Sigmoid colon (tissue), 7 donors: ENCODE measurements around the gene ENOSF1. TPM values are rescaled to one million over a fixed set of nuclear protein-coding genes. Genes with fewer than 3 reads are reported as not detected.
A peak's percentile ranks its signal among the peaks of the same experiment; 100 is the strongest.

ENCODE experiments used
- DNase-seq: peaks from one replicate; pipeline ENCODE4 v3.0.0-alpha.2; 2019
- H3K27ac ChIP-seq, 4 donors: fragments of 200-600 bp; sonication (generic); one replicate each; pipeline ENCODE4 v1.5.1; 2016 to 2019; ENCODE audit warnings: mild to moderate bottlenecking in 1 of 4
- H3K27me3 ChIP-seq, 3 donors: fragments of 200-600 bp; sonication (generic); one replicate each; pipeline ENCODE4 v1.5.1; 2019; ENCODE audit warnings: mild to moderate bottlenecking in 1 of 3
- H3K36me3 ChIP-seq, 4 donors: fragments of 200-600 bp; sonication (generic); one replicate each; pipeline ENCODE4 v1.5.1; 2016 to 2019
- H3K4me1 ChIP-seq, 4 donors: fragments of 200-600 bp; sonication (generic); one replicate each; pipeline ENCODE4 v1.5.1; 2017 to 2019
- H3K4me3 ChIP-seq, 4 donors: fragments of 200-600 bp; sonication (generic); one replicate each; pipeline ENCODE4 v1.5.1; 2017 to 2019; ENCODE audit warnings: mild to moderate bottlenecking in 2 of 4, moderate library complexity in 1 of 4
- H3K9me3 ChIP-seq, 4 donors: fragments of 200-600 bp in 3 of 4; sonication (generic) in 3 of 4; one replicate each; pipeline versions ENCODE4 v1.5.1 to v1.6.1; 2013 to 2019
- EP300 ChIP-seq, 4 donors: sonication (generic); formaldehyde crosslinking; IDR thresholded peaks; one replicate each; pipeline ENCODE4 v1.6.1; 2017; ENCODE audit warnings: antibody characterized with exemption in 4 of 4
- POLR2A ChIP-seq, 2 donors: fragments of 450-650 bp; IDR thresholded peaks; one replicate each; pipeline ENCODE4 v1.6.1; 2016; ENCODE audit warnings: antibody characterized with exemption in 2 of 2, mild to moderate bottlenecking in 2 of 2, moderate library complexity in 2 of 2
- POLR2AphosphoS5 ChIP-seq, 4 donors: sonication (generic); formaldehyde crosslinking; IDR thresholded peaks; one replicate each; pipeline ENCODE4 v1.6.1; 2017; ENCODE audit warnings: antibody characterized with exemption in 4 of 4
- WGBS, 2 donors: extraction: QIAGEN DNeasy Blood & Tissue Kit; methylation state at CpG; one replicate each; pipeline ENCODE4 v1.1.7; 2013; 5-methylcytosine and 5-hydroxymethylcytosine counted together
- intact Hi-C: fragments of 100-400 bp; cut with DNase I; formaldehyde crosslinking; loops from one replicate; pipeline ENCODE4 v1.15.1; 2023
- polyA plus RNA-seq, 3 donors: library from polyadenylated mRNA; stranded (reverse); fragments of 200-250 nt; gene quantifications; one replicate each; pipeline ENCODE4 v1.2.3, GENCODE V29; 2013
- total RNA-seq, 4 donors: library from RNA; depleted of rRNA; stranded (reverse); fragments of >200 nt; gene quantifications; one replicate each; pipeline ENCODE4 v1.1.0, GENCODE V29; 2016
- TF ChIP-seq, protein P1 (sequence below), 4 experiments: fragments of 450-650 bp in 3 of 4; fragments of 200-600 bp in 1 of 4; IDR thresholded peaks; one replicate each; pipeline ENCODE4 v1.5.1; 2016 to 2019; ENCODE audit warnings: antibody characterized with exemption in 4 of 4, mild to moderate bottlenecking in 3 of 4, moderate library complexity in 2 of 4
- donor health status: healthy with polysubstance abuse.
- donor health status: Bipolar disorder and iron deficiency.
- donor health status: healthy.

ENOSF1 gene
- total and polyA plus RNA-seq, 7 donors, result 16.8 to 56.9 (median 43.6) TPM

GRCh38 chr18:629269-630150, 82.9 kb downstream of the ENOSF1 start:
- intact Hi-C loops, result no loop called here
- Histone ChIP-seq H3K4me1 (no peaks in the 10 kb centered on the region), H3K9me3 (no peaks in the 10 kb centered on the region), H3K36me3 (no peaks in the 10 kb centered on the region), H3K4me3 (no peak overlapping the region), H3K27ac (no peak overlapping the region), H3K27me3 (no peaks in the 10 kb centered on the region)
- 78 to 90% methylated on average over 6 of the region's 6 CpGs for WGBS, 2 donors
- DNase-seq, result no peak
- TF ChIP-seq EP300 (IDR thresholded peaks at IDR 0.05) (no peak), POLR2A (IDR thresholded peaks at IDR 0.05) (no peak), POLR2AphosphoS5 (IDR thresholded peaks at IDR 0.05) (no peak)
- TF ChIP-seq, protein P1, sequence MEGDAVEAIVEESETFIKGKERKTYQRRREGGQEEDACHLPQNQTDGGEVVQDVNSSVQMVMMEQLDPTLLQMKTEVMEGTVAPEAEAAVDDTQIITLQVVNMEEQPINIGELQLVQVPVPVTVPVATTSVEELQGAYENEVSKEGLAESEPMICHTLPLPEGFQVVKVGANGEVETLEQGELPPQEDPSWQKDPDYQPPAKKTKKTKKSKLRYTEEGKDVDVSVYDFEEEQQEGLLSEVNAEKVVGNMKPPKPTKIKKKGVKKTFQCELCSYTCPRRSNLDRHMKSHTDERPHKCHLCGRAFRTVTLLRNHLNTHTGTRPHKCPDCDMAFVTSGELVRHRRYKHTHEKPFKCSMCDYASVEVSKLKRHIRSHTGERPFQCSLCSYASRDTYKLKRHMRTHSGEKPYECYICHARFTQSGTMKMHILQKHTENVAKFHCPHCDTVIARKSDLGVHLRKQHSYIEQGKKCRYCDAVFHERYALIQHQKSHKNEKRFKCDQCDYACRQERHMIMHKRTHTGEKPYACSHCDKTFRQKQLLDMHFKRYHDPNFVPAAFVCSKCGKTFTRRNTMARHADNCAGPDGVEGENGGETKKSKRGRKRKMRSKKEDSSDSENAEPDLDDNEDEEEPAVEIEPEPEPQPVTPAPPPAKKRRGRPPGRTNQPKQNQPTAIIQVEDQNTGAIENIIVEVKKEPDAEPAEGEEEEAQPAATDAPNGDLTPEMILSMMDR (IDR thresholded peaks at IDR 0.05), result no peak

DNA sequence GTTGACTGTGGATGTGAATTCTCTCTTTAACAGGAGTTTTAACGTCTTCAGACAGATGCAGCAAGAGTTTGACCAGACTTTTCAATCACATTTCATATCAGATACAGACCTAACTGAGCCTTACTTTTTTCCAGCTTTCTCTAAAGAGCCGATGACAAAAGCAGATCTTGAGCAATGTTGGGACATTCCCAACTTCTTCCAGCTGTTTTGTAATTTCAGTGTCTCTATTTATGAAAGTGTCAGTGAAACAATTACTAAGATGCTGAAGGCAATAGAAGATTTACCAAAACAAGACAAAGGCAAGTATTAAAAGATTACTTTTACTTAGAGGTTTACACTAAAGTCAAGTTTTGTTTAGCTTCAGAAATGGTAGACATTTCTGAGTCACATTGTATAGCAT, 85.2 kb downstream of the ENOSF1 start:
- no peaks in the 10 kb centered on the region for H3K27me3 ChIP-seq
- no peak for DNase-seq
- no peaks in the 10 kb centered on the region for H3K36me3 ChIP-seq
- intact Hi-C loops, result no loop called here
- WGBS, 2 donors, result 70 to 77% methylated on average over 2 of the region's 2 CpGs
- TF ChIP-seq POLR2AphosphoS5 (IDR thresholded peaks at IDR 0.05), result no peak
- TF ChIP-seq, protein P1 (IDR thresholded peaks at IDR 0.05), result no peak
- no peak for TF ChIP-seq EP300 (IDR thresholded peaks at IDR 0.05)
- no peak for TF ChIP-seq POLR2A (IDR thresholded peaks at IDR 0.05)
- H3K4me1 ChIP-seq, result no peaks in the 10 kb centered on the region
- no peak overlapping the region for H3K4me3 ChIP-seq
- H3K27ac ChIP-seq, result no peak overlapping the region
- no peaks in the 10 kb centered on the region for H3K9me3 ChIP-seq

DNA sequence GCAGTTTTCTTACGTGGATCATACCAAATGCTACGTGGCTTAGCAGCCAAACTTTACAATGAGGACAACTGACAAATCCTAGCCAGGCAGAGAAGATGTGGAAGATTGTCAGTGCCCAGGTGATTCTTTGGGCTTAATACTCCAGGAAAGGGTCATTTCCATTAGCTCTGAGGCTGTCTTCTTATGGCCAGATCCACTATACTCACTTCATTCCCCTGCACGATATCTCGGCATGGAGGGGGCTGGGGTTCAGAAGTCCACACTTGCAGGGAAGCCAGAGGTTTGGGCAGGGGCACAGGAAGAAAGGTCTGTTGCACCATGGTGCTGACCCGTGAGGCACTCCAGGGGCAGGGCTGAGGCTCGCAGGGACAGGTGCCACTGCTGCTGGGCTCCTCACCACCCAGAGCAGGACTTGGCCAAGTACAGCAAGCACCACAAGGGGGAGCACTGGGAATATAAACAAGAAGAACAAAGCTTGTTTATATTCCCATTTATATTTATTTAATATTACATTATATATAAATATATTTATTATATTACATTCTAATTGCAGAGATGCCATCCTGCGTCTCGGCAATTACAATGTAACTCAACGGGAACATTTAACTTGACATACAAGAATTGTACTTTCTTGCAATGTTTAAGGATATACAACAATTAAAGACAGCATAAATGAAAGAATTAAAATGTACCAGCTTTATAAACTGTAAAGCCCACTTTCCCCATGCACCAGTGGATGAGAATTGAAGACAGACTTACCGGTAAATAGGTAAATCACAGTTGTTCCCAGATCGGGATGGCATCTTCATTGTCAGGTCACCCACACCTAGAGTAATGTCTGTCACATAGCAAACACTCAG, 88.4 kb downstream of the ENOSF1 start:
- H3K4me3 ChIP-seq, result no peak overlapping the region
- DNase-seq, result peak; percentile 81
- H3K27me3 ChIP-seq, result no peaks in the 10 kb centered on the region
- H3K27ac ChIP-seq, result no peak overlapping the region
- no peaks in the 10 kb centered on the region for H3K36me3 ChIP-seq
- no peaks in the 10 kb centered on the region for H3K4me1 ChIP-seq
- WGBS, 2 donors, result 40 to 64% methylated on average over 11 of the region's 11 CpGs
- intact Hi-C loops, result loop anchor here (2.0 kb wide), 1 partner anchor 215 kb away; no protein-coding TSS in a partner anchor
- no peak for TF ChIP-seq POLR2A (IDR thresholded peaks at IDR 0.05)
- TF ChIP-seq, protein P1 (IDR thresholded peaks at IDR 0.05), result peak in 3 of 4 experiments; percentile 33 to 76 (median 54)
- no peaks in the 10 kb centered on the region for H3K9me3 ChIP-seq

DNA sequence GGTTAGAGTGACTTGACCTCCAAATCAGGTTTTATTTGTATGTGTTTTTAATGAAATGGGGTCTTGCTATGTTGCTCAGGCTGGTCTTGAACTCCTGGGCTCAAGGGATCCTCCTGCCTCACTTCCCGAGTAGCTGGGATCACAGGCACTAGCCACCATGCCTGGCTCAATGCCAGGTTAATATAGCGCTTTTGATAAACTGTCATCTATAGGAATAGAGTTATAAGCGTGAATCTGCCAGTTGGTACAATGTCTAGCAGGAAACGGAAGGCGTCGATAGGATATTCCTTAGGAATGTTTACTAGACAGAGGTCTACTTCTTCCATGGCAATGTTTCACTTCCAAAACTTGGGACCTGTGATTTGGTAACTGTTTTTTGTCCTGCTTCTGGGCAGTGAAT, 90.1 kb downstream of the ENOSF1 start:
- Histone ChIP-seq H3K36me3 (no peaks in the 10 kb centered on the region), H3K27me3 (no peaks in the 10 kb centered on the region), H3K4me3 (no peak overlapping the region), H3K27ac (no peak overlapping the region), H3K4me1 (no peaks in the 10 kb centered on the region), H3K9me3 (no peaks in the 10 kb centered on the region)
- 37 to 79% methylated on average over 6 of the region's 6 CpGs for WGBS, 2 donors
- no peak for DNase-seq
- TF ChIP-seq POLR2AphosphoS5 (IDR thresholded peaks at IDR 0.05) (no peak), EP300 (IDR thresholded peaks at IDR 0.05) (no peak), POLR2A (IDR thresholded peaks at IDR 0.05) (no peak)
- TF ChIP-seq, protein P1 (IDR thresholded peaks at IDR 0.05), result no peak
- intact Hi-C loops, result no loop called here
